HG02610 (cell line): ENCODE measurements around the gene TPP1.

ENCODE experiments used
- ATAC-seq: cut with Tn5 transposase; IDR thresholded peaks from one replicate; pipeline ENCODE4 v1.9.1; 2021; ENCODE audit warnings: mild to moderate bottlenecking, moderate library complexity; ENCODE audit not compliant: unreplicated experiment

Gene TPP1

GRCh38 chr11:6647836-6648235 is 28.6 kb upstream of the TPP1 start:
- ATAC-seq: no peak

DNA sequence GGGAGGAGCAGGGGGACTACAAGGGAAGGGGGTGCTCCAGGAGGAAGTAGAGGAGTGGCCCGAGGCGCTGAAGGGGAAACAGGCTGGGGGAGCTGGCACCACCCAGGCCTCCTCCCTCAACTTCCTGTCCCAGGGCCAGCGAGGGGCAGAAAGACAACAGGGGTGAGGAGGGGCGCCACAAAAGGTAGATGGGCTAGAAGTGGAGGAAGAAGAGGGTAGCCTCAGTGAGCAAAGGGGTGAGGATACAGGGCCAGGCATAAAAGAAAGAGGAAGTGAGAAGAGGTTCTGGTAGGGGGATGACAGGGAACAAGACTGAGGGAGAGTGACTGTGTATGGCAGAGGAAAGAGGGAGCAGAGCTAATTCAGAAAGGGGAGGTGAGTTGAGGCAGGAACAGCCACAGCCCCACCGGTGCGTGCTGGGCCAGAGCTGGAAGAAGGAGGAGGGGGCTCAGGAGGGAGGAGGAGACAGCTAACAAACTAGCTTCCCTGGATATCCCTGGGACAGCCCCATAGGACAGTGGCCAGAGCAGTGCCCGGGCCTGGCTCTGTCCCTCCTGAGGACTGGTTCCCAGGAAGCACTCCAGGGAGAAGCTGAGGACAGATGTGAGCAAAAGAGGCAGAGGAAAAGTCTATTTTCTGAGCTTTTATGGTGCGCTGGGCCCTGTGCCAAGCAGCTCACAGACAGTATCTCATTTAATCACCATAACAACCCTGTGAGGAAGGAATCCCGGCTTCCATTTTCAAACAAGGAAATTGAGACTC is 27.9 kb upstream of the TPP1 start:
- ATAC-seq: peak; percentile 93

DNA sequence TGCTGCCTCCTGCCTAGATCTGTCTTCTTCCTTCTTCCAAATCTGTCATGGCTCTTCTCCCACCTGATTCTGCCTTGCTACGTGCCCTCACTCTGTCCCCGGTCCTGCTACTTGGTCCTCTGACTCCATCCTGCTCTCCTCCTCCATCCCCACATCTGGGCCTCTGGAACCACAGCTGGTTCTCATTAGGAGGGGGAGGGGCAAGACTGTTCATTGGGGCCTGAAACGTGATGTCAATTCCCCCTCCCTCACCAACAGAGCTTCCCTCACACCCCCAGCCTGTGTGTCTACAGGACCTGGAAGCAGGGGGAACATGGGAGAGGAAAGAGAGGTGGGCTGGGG is 27.3 kb upstream of the TPP1 start:
- ATAC-seq: no peak

DNA sequence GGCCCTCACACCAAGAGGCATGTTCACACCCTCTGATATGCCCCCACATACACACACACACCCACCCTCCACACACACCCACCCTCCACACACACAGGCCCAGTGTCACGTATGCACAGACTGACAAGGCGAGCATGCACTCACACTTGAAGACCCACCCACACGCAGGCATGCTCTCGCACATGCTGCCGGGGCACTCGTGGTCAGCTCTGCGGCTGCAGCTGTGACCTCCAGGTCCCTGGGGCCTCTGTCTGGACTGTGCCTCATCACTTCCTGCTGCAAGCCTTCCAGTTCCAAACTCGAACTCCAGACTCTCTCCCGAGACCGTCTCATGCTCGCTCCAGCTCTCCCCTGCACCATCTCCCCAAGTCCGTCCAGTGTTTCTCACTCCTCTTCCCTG is 26.8 kb upstream of the TPP1 start:
- ATAC-seq: peak; percentile 38

DNA sequence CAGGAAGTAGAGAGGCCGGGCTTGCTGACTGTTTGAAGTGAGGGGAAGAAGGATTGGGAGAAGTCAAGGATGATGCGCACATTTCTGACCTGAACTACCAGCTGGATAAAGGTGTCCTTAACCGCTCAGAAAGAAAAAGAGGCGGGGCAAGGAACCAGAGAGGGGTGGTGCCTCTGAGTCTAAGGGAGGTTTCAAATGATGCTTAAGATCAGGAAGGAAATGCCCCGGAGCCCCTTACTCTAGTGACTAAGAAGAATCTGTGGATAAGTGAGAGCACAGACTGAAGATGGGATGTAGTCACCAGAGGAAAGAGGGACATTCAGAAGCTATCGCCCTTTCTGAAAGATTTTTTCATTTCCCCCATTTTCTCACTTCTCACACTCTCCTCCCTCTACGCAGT is 23.7 kb upstream of the TPP1 start:
- no peak for ATAC-seq

- no peak for ATAC-seq
These were observed 21.9 kb upstream of the TPP1 start for GRCh38 chr11:6640985-6641701.

DNA sequence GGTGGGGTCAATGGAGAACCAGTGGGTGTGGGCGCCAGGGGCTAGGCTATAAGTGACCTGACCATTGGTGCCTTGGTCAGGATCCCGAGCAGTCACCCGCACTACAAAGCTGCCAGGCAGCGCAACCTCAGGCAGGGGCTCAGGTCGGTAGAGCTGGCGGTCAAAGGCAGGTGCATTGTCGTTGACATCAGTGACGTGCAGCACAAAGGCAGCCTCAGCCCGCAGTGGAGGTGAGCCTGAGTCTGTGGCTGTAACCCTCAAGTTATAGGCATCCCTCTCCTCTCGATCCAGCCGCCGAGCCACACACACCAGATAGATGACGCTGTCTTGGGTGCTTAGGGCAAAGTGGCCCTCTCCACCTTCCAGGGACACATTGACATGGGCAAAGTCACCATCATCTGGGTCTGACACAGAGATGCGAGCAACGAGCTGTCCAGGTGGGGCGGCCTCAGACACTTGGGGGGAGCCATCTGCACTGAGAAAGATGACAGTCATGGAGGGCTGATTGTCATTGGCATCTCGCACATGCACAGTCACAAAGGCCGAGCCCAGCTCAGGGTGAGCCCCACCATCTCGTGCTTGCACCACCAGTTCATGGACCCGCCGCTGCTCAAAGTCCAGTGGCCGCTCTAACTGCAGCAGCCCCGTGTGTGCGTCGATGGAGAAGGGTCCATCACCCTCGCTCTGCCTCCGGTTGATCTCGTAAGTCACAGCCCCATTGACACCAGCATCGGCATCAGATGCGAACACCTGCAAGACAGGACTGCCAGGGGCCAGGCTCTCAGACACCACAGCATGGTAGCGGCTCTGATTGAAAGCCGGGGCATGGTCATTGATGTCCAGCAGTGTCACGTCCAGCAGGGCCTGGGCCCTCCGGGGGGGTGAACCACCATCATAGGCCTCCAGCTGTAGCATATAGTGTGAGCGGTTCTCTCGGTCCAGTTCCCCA is 21.1 kb upstream of the TPP1 start:
- ATAC-seq: no peak

DNA sequence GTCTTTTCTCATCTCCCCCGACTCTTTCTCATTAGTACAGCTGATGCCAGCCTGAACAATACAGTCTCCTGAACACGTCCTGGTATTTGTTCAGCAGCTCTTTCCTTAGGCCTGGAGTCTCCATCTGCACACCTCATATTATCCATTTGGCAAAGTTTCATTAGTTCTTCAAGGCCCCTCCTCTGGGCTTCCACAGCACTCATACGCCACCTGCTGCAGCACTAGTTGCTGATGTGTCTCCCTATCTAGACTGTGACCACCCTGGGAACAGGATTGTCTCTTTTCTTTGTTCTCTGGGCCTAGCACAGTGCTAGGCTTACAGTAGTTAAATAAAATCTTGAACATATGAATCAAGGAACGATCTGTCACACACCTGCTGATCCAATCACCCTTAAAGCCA is 19.2 kb upstream of the TPP1 start:
- no peak for ATAC-seq

GRCh38 chr11:6637871-6638270 is 18.6 kb upstream of the TPP1 start:
- ATAC-seq: no peak

- ATAC-seq: no peak
These were observed 17.3 kb upstream of the TPP1 start for GRCh38 chr11:6636480-6636879.

DNA sequence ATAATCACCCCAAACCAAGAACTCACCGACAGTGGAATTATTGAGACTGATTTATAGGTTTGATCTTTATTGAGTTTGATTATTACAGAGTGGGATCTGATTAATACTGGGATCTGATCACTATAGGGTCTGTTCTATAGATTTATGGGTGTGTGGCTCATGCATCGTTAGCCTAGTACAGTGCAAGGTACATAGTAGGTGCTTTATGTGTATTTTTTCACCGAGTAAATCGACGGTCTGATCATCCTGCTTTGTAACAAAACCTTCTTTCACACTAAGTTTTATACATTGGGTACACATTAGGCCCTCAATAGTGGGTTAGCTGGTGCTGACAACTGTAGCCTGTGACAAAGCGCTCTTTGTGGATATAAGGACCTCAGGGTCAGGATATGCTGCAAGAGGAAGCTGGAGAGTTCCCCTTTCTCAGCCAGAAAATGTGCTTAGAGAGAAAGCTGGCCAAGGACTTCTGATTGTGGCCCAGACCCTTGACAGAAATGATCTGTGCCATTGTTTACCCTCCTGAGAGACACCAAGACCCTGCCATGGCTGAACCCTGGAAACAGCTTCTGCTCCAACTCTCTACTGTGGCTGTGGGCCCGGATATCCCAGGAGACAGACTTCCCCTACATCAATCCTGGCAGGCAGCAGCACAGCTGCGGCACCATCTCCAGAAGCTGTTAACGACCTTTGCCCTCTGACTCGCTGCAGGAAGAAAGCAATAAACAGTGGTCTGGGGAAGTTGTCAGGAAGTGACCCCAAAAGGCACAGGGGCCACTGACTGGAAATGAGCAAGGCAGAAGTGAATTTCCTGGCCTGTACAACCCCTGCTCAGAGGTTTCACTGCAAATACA is 16.1 kb upstream of the TPP1 start:
- no peak for ATAC-seq

DNA sequence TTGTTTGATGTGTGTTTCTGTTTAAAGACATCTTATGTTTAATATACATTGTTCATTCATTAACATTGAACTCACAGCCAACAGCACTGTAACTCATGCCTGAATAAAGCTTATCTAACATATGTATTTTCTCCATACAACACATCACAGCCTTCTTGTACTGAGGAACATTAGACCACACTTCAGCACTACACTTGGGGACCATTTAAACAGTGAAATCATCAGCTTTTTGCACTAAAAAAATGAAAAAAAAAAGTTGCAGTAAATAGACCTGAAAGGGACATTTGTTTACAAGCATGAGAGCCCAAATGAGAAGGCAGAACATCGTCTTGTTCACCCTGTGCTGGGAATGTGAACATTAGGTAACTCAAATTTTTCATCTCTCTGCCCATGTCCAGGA is 15.3 kb upstream of the TPP1 start:
- no peak for ATAC-seq

GRCh38 chr11:6633422-6634408 is 14.5 kb upstream of the TPP1 start:
- ATAC-seq: no peak

- ATAC-seq: no peak
These were observed 13.2 kb upstream of the TPP1 start for GRCh38 chr11:6632116-6633073.

DNA sequence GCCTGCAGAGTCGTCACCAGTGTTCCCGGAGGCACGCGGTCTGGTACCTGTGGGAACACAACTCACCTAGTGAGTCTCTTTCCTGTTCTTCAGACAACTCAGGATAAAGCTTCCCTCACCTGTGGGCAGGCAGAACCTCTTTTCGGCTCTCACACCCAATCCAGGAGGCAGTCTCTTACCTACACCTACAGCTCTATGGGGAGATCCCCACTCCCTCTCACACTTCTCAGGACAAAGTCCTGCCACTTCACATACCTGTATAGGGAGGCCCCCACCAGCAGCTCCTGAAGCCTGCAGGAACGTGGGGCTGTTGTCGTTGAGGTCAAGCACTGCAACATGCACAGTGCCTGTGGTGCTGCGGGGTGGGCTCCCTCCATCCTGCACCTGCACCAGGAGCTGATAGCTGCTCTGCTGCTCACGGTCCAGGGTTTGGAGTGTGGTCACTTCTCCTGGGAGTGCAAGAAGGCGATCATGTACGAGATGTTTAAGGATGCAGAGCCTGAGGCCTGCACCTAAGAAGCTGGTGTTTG is 12.2 kb upstream of the TPP1 start:
- no peak for ATAC-seq

GRCh38 chr11:6630632-6631291 is 11.5 kb upstream of the TPP1 start:
- no peak for ATAC-seq

GRCh38 chr11:6629892-6630631 is 10.8 kb upstream of the TPP1 start:
- ATAC-seq: no peak
